Daoy (cell line): ENCODE results near the gene ITGB1BP1. TPM values are rescaled to one million over a fixed set of nuclear protein-coding genes. Genes with fewer than 3 reads are reported as not detected.
A peak's percentile ranks its signal among the peaks of the same experiment; 100 is the strongest.

ENCODE experiments used
- DNase-seq: peaks from one replicate; pipeline ENCODE4 v3.0.0-alpha.2; 2015; ENCODE audit warnings: low read depth
- total RNA-seq: library from RNA; depleted of rRNA; stranded (reverse); fragments of >200 nt; shearing (Covaris generic); gene quantifications from 2 replicates; pipeline ENCODE4 v1.2.3, GENCODE V29; 2014

ITGB1BP1 gene
- total RNA-seq, 1 experiment from 2014 or later, result 34.5 TPM

DNA sequence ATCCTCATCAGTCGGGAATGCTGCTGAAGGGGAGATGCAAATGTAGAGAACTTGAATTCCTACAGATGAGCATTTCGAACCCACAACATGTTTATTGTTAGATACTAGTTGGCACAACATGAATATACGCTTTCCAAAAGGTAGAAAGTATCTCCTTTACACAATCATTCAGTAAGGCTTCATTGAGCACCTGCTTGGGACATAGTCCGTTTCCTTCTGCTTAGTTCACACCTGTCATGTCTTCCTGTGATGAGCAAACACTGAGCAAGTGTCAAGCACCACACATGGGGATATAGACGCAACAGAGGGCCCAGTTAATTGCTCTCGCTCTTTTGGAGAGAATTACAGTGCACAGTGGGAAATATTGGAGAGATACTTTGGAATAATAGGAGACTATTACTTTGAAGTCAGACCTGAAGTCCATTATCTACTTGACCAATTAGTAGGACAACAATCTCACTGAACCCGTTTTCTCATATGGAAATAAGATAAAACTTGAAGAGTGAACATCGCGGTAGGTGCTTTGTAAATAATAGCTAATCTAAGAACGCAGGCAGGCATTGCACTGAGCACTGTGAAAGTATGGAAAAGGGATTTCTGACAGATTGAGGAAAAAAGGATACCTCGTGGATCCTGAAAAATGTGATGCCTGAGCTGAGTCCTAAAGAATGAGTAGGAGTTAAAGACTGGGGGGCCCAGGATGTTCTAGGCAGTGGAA, 1.3 kb upstream of the ITGB1BP1 start:
- DNase-seq, result no peak

DNA sequence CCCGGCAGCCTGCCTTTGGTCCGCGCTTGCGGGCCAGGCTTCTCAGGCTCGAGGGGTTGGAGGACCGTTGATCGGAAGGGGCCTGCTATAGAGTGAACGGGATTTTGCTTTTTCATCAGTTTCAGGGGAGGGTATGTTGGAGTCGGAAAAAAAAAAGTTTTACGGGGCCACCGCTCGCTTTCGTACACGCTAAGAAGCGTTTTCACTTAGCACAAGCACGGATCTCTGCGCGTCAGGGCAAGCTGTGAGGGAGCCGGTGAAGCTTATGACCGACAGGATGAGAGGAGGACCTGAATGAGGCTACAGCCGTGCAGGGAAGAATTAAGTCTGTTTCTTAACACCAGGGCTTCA, 569 bp upstream of the ITGB1BP1 start:
- DNase-seq, result peak; percentile 33

DNA sequence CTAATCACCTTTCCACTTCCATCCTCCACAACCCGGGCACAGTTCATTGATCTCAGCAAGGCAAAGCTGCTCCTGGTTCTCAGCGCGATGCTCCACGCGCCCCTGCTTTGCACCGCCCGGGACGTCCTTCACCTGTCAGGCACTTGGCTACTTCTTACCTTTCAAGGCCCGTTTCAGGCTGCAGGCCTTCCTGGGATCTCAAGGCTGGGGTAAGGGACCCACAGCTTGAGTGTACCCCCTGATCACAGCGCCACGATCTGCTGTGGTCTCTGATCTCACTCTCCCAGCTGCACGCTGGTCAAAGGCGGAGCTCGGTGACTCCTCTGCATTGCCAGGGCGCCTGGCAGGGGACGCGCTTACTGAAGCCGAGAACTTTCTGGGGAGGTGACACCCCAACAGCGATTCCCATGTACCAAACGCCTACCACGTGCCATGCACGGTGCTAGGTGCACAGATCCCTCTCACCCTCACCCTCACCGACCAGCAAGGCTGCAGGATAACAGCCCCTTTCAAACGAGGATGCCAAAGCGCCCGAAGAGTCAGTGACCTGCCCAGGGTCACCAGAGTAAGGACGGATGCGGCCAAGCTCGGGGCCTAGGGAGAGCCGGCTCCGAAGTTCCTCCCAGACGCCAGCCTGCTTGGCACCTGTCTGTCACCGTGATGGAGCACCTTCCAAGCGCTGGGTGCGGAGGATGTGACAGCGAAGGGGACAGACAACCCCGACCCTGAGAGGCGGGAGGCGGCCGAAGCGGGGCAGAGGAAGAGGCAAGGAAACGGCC, 818 bp downstream of the ITGB1BP1 start:
- peak; percentile 54 for DNase-seq

DNA sequence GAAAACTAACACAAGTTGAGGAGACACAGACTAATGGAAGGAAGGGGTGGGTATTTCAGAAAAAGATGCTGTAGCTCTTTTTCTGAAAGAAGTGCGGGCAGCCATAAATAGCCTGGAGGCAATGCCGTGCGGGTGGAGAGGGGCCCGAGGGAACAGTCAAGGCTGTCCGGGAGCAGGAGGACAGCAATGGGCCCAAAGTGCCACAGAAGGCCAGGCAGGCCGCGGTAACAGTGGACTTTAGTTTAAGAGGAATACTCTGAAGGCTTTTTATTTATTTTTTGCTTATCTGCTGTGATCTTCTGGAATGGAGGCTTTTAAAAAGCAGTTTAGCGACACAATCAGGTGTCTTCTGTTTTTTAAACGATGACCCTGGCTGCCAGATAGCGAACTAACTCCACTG, 2.8 kb downstream of the ITGB1BP1 start:
- DNase-seq, result no peak

DNA sequence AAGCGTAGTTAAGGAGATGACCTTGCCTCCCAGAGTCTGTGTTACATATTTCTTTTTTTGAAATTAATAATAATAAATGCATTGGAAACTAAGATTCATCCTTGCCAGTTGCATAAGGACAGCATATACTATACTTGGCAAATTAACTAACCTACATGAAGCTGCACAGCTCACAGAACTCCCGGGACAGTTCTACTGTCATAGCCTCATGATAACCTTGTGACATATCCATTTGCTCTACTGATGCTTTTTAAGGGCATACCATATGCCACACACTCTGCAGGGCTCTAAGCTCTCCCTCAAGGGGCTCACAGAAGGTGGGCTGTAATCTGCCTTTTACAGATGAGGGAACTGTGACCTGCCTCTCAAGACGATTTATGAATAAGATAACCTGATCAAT, 3.8 kb downstream of the ITGB1BP1 start:
- DNase-seq, result no peak

DNA sequence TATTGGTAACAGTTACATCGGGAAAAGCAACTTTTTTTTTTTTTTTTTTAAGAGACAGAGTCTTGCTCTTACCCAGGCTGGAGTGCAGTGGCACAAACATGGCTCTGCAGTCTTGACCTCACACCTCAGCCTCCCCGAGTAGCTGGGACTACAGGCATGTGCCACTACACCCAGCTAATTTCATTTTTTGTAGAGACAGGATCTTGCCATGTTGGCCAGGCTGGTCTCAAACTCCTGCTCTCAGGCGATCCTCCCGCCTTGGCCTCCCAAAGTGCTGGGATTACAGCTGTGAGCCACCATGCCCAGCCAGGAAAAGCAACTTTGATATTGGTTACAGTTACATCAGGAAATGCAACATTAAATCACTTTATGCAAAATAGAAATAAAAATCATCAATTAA, 4.6 kb downstream of the ITGB1BP1 start:
- no peak for DNase-seq

DNA sequence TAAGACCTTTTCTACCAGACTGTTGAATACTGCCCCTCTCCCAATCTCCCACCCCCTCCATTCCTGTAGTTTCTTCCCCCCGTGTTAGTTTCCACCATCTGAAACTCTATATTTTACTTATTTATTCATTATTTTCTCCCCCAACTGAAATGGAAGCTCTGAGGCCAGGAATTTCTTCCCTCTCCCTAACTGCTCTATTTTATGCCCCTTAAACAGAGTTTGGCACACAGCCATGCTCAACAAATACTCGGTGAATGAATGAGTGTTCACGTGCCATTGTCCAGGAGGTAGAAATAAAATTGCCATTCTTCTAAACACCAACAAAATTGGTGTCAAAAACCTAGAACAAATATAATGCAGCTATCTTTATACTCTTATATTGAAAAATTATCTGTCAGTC, 5.6 kb downstream of the ITGB1BP1 start:
- DNase-seq, result no peak

DNA sequence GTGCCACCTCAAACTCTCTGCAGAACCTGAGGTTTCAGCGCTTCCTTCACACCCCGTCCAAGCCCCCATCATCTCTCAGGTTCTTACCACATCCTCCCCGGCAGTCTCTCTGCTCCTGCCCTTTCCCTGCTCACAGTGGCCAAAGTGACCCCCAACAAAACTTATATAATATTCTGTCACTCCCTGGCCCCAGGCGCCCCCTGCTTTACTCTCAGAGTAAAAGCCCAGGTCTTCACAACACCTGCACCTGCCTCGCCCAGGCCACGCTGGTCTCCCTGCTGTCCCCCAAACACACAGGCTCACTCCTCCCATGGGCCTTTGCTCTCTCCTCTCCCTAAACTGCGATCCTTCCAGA, 6.4 kb downstream of the ITGB1BP1 start:
- no peak for DNase-seq

DNA sequence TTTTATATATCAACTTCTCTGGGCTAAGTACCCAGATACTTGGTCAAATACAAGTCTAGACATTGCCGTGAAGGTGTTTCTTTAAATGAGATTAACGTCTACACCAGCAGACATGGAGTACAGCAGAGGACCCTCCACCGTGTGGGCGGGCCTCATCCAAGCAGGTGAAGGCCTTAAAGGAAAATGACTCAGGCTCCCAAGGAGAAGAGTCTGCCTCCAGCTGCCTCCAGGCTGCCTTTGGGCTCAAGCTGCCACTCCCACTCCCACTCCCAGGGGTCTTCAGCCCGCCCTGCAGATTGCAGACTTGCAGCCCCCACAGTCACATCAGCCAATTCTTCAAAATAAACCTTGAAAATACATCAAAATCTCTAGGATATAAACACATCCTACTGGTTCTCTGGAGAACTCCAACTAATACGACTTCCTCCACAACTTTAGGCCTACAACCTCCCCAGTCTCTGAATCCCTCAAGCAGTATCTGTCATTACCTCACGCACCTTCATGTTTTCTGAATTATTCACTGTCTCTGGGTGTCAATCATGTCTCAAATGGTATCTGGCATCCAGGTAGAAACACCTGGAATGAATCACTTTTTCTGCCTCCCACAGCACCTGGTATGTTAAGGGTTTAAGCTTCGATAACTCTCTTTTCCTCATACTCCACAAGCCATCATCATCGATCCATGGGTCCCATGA, 6.9 kb downstream of the ITGB1BP1 start:
- DNase-seq, result no peak

DNA sequence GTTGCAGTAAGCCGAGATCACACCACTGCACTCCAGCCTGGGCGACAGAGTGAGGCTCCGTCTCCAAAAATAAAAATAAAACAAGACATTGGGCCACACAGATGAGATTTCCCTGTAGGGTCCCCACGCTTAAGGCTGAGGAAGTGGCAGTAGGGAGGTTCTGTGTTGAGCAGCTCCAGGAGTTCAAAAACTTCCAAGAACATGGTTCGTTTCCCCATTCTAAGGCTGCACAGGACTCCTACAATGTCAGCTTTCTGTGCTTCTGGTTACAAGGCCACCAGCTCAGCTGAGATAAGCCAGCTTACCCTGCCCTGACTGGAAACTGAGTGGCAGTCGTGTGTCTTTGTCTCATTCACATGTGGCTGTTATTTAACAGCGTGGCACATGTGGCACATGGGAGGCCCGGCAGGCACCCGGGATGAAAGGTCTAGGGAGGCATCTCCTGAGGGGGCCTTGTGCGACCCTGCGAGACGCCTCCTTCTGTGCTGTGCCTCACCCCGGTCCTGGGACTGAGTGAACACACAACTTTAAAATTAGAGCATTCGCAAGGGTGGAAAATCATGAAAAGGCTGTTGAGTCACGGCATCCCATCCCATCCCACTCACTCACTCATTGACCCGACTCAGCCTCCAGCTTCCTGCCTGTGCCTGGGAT, 7.7 kb downstream of the ITGB1BP1 start:
- DNase-seq, result no peak

DNA sequence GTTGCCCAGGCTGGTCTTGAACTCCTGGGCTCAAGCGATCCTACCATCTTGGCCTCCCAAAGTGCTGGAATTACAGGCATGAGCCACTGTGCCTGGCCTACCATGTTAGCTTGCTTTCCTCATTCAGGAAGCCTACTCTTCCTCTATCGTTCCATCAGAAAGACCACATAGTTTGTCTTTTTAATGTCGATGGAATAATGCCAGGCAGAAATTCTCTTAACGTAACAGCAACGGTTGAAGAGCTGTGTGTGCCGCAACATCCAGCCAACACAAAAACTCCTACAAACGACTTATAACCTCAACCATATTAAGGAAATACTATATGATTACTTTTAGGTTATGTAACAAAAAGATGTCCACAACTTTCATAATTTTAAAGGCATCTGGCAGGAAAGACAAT, 10.5 kb downstream of the ITGB1BP1 start:
- no peak for DNase-seq

DNA sequence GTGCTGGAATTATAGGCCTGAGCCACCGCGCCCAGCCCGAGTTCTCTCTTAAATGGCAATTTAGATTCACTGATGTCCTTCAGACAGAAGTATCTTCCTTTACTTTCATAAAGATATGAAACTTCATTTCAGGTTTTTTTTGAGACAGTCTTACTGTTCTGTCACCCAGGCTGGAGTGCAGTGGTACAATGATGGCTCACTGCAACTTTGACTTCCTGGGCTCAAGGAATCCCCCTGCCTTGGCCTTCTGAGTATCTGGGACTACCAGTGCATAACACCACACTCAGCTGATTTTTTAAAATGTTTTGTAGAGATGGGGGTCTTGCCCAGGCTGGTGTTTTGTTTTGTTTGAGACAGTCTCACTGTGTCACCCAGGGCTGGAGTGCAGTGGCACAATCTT, 13.2 kb downstream of the ITGB1BP1 start:
- DNase-seq, result no peak

DNA sequence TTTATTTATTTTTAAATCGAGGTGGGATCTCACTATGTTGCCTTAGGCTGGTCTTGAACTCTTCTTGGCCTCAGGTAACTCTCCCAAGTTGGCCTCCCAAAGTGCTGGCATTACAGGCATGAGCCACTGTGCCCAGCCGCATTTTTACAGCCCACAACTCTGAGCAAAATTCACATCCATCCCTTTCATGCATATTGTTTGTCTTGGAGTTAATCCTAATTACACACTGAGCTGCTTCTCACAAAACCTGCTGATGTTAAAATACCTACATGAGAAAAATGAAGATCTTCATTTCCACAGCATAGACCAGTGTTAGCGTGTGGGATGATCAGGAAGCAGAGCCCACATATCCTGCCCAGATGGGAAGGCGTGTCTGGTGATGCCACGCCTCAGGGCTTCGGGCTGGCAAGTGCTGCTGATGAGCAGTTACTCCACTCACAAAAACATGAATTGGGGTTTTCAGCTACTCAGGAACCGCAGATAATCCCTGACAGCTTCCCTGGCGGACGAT, 14.6 kb downstream of the ITGB1BP1 start:
- DNase-seq, result peak; percentile 83

DNA sequence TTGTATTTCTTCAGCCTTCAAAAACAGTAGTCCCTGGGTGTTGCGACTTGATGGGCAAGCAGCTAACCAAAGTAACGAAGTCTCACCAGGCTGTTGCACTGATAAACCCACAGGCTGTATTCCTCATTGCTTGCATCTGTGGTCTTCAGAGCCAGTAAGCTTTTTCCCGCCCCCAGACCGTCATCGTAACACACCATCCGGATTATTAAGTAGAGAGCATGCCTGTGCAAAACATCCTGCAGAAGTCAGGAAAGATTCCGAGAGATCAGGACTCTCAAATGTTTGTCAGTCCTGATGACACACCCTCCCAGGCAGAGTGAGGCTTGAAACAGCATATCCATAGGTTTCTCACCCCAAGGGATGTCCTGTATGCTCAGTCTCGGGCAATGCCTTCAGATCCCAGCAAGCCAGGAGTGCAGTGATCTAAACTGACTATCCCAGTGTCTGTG, 15.9 kb downstream of the ITGB1BP1 start:
- no peak for DNase-seq

DNA sequence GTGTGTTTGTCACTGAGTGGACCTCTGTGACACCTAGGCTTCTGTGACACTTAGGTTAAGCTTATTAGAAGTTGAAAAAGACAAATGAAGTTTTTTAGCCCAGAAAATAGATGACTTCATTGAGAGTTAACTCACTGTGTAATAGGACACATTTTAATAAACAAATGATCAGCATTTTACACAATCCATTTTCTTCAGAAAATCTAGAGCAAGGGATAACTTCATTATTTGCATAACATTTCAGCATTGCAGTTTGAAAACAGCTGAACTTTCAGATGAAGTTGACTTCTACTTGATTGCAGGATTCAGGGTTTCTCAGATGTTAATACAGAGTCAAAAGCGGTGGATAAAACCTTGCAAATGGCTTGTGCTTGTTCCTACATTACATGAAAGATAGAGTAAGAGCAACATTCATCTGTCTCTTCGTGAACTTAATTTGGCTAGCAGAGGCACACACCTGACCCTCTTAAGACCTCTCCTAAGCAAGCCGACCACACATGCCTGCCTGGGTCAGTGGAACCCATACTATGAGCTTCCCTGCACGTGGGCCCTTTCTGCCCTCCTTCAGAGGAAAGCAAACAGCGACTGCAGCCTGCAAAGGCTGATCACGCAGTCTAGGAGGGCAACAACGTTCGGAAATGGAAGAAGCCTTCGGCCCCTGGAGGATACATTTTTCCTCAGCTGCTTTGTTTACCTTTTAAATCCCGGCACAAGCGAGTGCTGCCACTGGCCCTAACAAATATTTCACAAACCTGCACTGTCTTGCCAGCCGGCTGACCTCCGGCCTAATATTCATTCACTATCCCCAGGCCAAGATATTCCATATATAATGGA, 16.6 kb downstream of the ITGB1BP1 start:
- no peak for DNase-seq

DNA sequence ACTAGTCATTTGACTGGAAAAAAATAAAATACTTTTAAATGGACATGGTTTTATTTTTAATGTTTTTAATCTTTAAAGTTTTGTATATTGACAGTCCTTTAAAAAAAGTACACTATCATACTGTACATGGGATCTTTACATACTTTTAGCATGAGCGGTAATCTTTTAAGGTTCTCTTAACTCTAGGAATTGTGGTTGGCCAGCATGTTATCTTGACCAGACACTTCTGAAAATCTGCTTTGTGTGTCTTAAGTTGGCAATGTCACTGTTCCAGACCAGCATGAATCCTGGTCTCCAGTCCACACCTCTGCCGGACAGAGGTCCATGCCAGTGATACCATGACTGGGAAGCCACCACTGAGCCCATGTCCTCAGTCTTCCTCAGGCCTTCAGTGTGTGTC, 17.7 kb downstream of the ITGB1BP1 start:
- no peak for DNase-seq

DNA sequence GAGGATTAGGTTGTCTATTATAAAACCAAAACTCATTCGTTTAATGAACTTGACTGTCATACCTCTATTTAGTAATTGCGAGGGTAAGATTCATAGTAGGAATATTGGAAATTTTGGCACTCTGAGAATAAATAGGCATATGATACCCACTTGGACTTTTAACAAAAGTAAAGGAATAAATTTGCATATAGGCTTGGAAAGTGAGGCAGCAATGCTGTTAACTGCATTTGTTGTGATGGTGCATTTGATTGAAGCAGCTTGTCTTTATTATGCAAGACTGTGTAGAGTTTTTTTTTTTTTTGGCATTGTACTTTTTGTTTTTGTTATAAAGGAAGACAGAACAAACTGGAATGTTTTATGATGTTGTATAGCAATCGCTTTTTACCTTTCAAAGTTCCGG, 18.9 kb downstream of the ITGB1BP1 start:
- no peak for DNase-seq

DNA sequence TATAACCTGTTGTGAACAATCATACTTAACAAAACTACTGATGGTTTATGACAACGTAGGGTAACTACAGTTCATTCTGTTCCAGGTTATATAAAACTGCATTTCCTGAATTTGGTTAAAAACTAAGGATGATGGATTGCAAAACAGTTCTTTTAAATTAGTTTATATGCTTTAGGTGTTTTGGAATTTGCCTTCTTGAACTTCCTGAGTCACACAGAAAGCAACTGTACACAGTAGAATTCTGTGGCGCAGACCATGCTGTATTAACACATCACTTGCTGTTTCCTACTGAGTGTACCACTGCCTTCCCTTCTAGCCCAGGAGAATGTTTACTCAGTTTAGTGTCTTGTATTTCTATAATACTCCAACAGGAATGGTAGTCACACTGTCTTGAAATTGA, 19.4 kb downstream of the ITGB1BP1 start:
- no peak for DNase-seq

DNA sequence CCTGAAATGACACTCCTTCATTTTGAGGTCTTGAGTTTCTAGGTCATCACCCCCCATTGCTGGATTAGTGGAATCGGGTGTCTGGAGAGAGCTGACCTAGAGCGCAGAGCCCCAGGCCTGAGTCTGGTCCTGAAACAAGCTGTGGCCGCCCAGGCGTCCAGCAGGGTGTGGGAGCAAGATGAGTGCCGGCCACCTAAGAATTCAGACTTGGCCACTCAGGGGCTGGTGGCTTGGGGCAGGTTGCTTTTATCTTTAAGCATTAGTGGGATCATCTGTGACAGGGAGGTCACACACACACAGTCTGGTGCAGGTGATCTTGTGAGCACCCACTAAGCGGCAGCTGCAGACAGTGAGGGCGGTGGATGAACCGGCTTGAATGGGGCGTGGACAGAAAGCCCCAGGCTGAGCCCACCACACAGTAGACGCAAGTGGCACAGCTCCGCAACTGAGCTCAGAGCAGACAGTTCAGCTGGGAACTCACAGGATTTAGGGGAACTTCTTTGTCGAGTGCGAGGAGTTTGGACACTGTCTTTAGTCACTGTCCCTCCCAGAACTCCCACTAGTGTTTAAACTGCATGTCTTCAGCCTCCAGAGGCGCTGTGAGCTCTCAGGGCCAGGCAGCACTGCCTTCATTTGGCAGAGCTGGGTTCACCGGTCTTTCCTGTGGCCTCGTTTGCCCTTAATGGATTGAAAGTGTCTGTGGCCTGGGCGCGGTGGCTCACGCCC, 21.5 kb downstream of the ITGB1BP1 start:
- DNase-seq, result no peak

DNA sequence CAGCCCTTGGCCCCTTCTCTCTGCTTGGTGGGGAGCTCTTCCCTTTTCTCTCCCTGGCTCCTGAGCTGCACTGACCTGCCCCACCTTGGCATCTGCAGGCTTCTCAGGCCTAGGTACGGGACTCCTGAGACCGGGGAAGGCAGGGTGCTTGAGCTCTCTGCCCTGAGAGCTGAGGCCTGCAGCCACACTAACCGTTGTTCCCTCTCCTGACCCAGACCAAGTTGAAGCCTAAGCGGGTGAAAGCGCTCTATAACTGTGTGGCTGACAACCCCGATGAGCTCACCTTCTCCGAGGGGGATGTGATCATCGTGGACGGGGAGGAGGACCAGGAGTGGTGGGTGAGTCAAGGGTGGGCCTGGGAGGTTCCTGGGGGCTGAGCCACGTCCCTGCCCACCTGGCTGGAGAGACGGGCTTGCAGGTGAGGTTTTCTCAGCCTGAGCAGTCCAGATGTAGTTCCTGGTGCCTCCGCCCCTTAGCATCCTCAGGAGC, 22.2 kb downstream of the ITGB1BP1 start:
- no peak for DNase-seq
